Heart left ventricle (tissue), 16 donors: Measurements from ENCODE around the gene GMCL1. TPM values are rescaled to one million over a fixed set of nuclear protein-coding genes. Genes with fewer than 3 reads are reported as not detected.
A peak's percentile ranks its signal among the peaks of the same experiment; 100 is the strongest.
"Not testable (repeated sequence)": the region's sequence is repeated elsewhere in the genome, so short reads cannot be mapped to it uniquely, and the experiment has no call there.

Experiments
- ATAC-seq, 4 donors: fragments of 200-7000 bp; cut with Tn5 transposase; one replicate each; pipeline ENCODE4 v1.9.1; 2020 to 2022; ENCODE audit warnings: moderate library complexity in 4 of 4, mild to moderate bottlenecking in 3 of 4, moderate number of reproducible peaks in 1 of 4
- DNase-seq, 5 donors: peaks; one replicate each; pipeline ENCODE4 v3.0.0-alpha.2; 2020
- H3K27ac ChIP-seq, 12 donors: fragments of 200-600 bp; sonication (generic) in 4 of 12; one replicate each; pipeline versions ENCODE4 v1.5.0 to v1.8.0; 2016 to 2022; ENCODE audit warnings: mild to moderate bottlenecking in 2 of 12
- H3K27me3 ChIP-seq, 9 donors: fragments of 200-600 bp; sonication (generic) in 2 of 9; one replicate each; pipeline versions ENCODE4 v1.5.1 to v1.8.0; 2016 to 2022; ENCODE audit warnings: mild to moderate bottlenecking in 3 of 9
- H3K36me3 ChIP-seq, 9 donors: fragments of 200-600 bp; sonication (generic) in 2 of 9; one replicate each; pipeline versions ENCODE4 v1.5.0 to v1.8.0; 2018 to 2022; ENCODE audit warnings: mild to moderate bottlenecking in 2 of 9
- H3K4me1 ChIP-seq, 12 donors: fragments of 200-600 bp; sonication (generic) in 4 of 12; one replicate each; pipeline versions ENCODE4 v1.5.0 to v1.8.0; 2016 to 2022; ENCODE audit warnings: mild to moderate bottlenecking in 3 of 12
- H3K4me3 ChIP-seq, 12 donors: fragments of 200-600 bp; sonication (generic) in 4 of 12; one replicate each; pipeline versions ENCODE4 v1.5.0 to v1.8.0; 2017 to 2022; ENCODE audit warnings: mild to moderate bottlenecking in 9 of 12, moderate library complexity in 4 of 12
- H3K9me3 ChIP-seq, 12 donors: fragments of 200-600 bp; sonication (generic) in 4 of 12; one replicate each; pipeline versions ENCODE4 v1.5.0 to v1.8.0; 2016 to 2022; ENCODE audit warnings: mild to moderate bottlenecking in 1 of 12
- CTCF ChIP-seq, 12 donors: fragments of 200-600 bp; sonication (generic) in 4 of 12; IDR thresholded peaks; one replicate each; pipeline versions ENCODE4 v1.5.0 to v1.8.0; 2018 to 2022; ENCODE audit warnings: antibody characterized with exemption in 12 of 12, mild to moderate bottlenecking in 5 of 12
- POLR2A ChIP-seq, 2 donors: fragments of 450-650 bp; IDR thresholded peaks; one replicate each; pipeline ENCODE4 v1.6.1; 2017; ENCODE audit warnings: antibody characterized with exemption in 2 of 2, mild to moderate bottlenecking in 2 of 2, moderate library complexity in 2 of 2
- WGBS, 4 donors: extraction: QIAGEN DNeasy Blood & Tissue Kit in 2 of 4; methylation state at CpG; one replicate each; pipeline versions ENCODE4 v1.1.5 to v1.1.7; 2013 to 2018; 5-methylcytosine and 5-hydroxymethylcytosine counted together
- intact Hi-C, 10 donors: fragments of 100-400 bp; cut with DNase I; formaldehyde crosslinking; loops; one replicate each; pipeline versions ENCODE4 v1.11.1 to v1.14.2; 2022
- polyA plus RNA-seq, 2 donors: library from polyadenylated mRNA; stranded (reverse); fragments of 200-250 nt; gene quantifications; one replicate each; pipeline ENCODE4 v1.2.3, GENCODE V29; 2013
- total RNA-seq, 9 donors: library from RNA; depleted of rRNA in 2 of 9; stranded (reverse); fragments of >200 nt in 2 of 9; fragmentation: NEBNext Ultra II Directional in 3 of 9; extraction: Animal tissue kit (Norgen Biotek cat#: 25700) in 3 of 9; gene quantifications; one replicate each; pipeline versions ENCODE4 v1.1.0 to v1.2.4, GENCODE V29; 2016 to 2023
- donor health status: ischemic (EF 13 %, LVEDD 7.1; RV severe dilation, severe dysfunction).
- donor health status: healthy with polysubstance abuse.
- donor health status: DM: no; HTN: yes; CAD: no.
- donor health status: DM: no; HTN: no; CAD: no.
- donor health status: ischemic (EF 25% LVEDD 6.9; RV normal size, moderate dysfunction).
- donor health status: ischemic (EF 25% LVEDD 5.7; RV mildly dilated, moderate dysfunction).
- donor health status: healthy.
- donor health status: DM: yes; HTN: yes; CAD: no.
- donor health status: ischemic (EF 35%, LVEDD 5.7; RV mildly dilated, moderate dysfunction).
- donor health status: nonischemic (EF 11% LVEDD 7.7; RV severe dilation, severe dysfunction).
- donor health status: DM: yes; HTN: yes; CAD: no.
- donor health status: PGD.
- donor health status: ischemic (EF 29% LVEDD 5.4; RV normal size, mild dysfunction).
- donor health status: nonischemic (EF 23%, LVEDD 6.1; RV moderate dilation, normal function).

GMCL1 gene
- total and polyA plus RNA-seq, 11 donors = 1.8 to 7.2 (median 5.0) TPM

- Histone ChIP-seq H3K4me3 (no peak overlapping the region), H3K27ac (no peak overlapping the region), H3K9me3 (peaks cover 0 to 8% (median 0%) of the 10 kb centered on the region in 12 donors), H3K36me3 (no peaks in the 10 kb centered on the region), H3K4me1 (peaks cover 0 to 3% (median under 1%) of the 10 kb centered on the region in 12 donors), H3K27me3 (no peaks in the 10 kb centered on the region)
- TF ChIP-seq POLR2A (IDR thresholded peaks at IDR 0.05) = no peak
- no peak for TF ChIP-seq CTCF (IDR thresholded peaks at IDR 0.05)
- DNase-seq (no peak), ATAC-seq (no peak)
- intact Hi-C loops = no loop called here
- 93 to 96% (median 94%) methylated on average over 4 of the region's 4 CpGs for WGBS, 4 donors
Observed at GRCh38 chr2:69888451-69888850, 59.0 kb downstream of the GMCL1 start.

- intact Hi-C loops = no loop called here
- Histone ChIP-seq H3K36me3 (no peaks in the 10 kb centered on the region), H3K9me3 (peaks cover 0 to 8% (median 0%) of the 10 kb centered on the region in 12 donors), H3K4me1 (peaks cover 0 to 5% (median 2%) of the 10 kb centered on the region in 12 donors), H3K4me3 (no peak overlapping the region), H3K27ac (no peak overlapping the region), H3K27me3 (no peaks in the 10 kb centered on the region)
- no peak for ATAC-seq
- TF ChIP-seq CTCF (IDR thresholded peaks at IDR 0.05) (no peak), POLR2A (IDR thresholded peaks at IDR 0.05) (no peak)
- no peak for DNase-seq
Observed at GRCh38 chr2:69889302-69889701, 59.8 kb downstream of the GMCL1 start.

GRCh38 chr2:69890881-69891280 lies 61.4 kb downstream of the GMCL1 start:
- WGBS, 4 donors = 27 to 94% (median 50%) methylated on average over 1 of the region's 1 CpG
- DNase-seq (no peak), ATAC-seq (no peak)
- Histone ChIP-seq H3K4me1 (peaks cover 0 to 19% (median 14%) of the 10 kb centered on the region in 12 donors), H3K27me3 (no peaks in the 10 kb centered on the region), H3K36me3 (peaks cover 0 to 9% (median 6%) of the 10 kb centered on the region in 9 donors), H3K27ac (no peak overlapping the region), H3K9me3 (peaks cover 0 to 8% (median 0%) of the 10 kb centered on the region in 12 donors), H3K4me3 (no peak overlapping the region)
- intact Hi-C loops = loop anchor here in 1 of 10 donors (10.0 kb wide), 1 partner anchor 166 kb away; no protein-coding TSS in a partner anchor
- TF ChIP-seq POLR2A (IDR thresholded peaks at IDR 0.05) (no peak), CTCF (IDR thresholded peaks at IDR 0.05) (no peak)

- ATAC-seq, H3K27me3 ChIP-seq, H3K9me3 ChIP-seq, DNase-seq: not testable (repeated sequence)
- 93 to 96% (median 95%) methylated on average over 7 of the region's 7 CpGs for WGBS, 4 donors
- peak overlapping the region in 3 of 12 donors; percentile 71 to 91 (median 90) for H3K27ac ChIP-seq
- H3K36me3 ChIP-seq = peaks cover 0 to 29% (median 25%) of the 10 kb centered on the region in 9 donors
- intact Hi-C loops = loop anchor here in 1 of 10 donors (10.0 kb wide), 1 partner anchor 168 kb away; no protein-coding TSS in a partner anchor
- H3K4me3 ChIP-seq = peak overlapping the region in 9 of 12 donors; percentile 70 to 93 (median 85)
- peaks cover 0 to 29% (median 15%) of the 10 kb centered on the region in 12 donors for H3K4me1 ChIP-seq
Observed at GRCh38 chr2:69892838-69893424, 63.5 kb downstream of the GMCL1 start.
